ENCODE measurements around the gene CATSPER4. TPM values are rescaled to one million over a fixed set of nuclear protein-coding genes. Genes with fewer than 3 reads are reported as not detected.

Gene CATSPER4
- total RNA-seq, 6 donors from 2014 or later, result not detected

DNA sequence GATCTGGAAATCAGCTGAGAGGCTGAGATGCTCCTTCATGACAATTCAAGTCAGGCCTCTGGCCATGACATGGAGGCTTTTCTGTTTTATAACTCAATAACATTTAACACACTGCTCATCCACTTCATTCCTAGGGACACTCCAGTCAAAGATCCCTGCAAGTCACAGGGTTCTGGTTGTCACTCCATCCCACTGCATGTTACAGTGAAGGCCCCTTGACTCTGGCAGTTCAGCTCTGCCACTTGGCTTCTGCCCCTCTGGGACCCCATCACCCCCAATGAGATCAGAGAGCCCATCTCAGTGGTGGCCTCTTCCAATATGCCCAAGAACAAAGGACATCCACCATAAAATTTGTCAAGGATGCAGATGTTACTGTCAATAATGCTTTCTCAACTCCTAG lies 41.5 kb upstream of the CATSPER4 start:
- H3K27me3 ChIP-seq, result no peaks in the 10 kb centered on the region
- H3K9me3 ChIP-seq, result no peaks in the 10 kb centered on the region
- no peak for TF ChIP-seq POLR2AphosphoS5 (IDR thresholded peaks at IDR 0.05)
- TF ChIP-seq POLR2A (IDR thresholded peaks at IDR 0.05), result no peak
- no peaks in the 10 kb centered on the region for H3K36me3 ChIP-seq
- H3K27ac ChIP-seq, result no peak overlapping the region
- H3K4me3 ChIP-seq, result no peak overlapping the region
- DNase-seq, result no peak
- H3K4me1 ChIP-seq, result peaks cover 0 to 6% (median 2%) of the 10 kb centered on the region in 4 donors
- no peak for ATAC-seq (ENCODE audit: low FRiP score in 2 of 2)

DNA sequence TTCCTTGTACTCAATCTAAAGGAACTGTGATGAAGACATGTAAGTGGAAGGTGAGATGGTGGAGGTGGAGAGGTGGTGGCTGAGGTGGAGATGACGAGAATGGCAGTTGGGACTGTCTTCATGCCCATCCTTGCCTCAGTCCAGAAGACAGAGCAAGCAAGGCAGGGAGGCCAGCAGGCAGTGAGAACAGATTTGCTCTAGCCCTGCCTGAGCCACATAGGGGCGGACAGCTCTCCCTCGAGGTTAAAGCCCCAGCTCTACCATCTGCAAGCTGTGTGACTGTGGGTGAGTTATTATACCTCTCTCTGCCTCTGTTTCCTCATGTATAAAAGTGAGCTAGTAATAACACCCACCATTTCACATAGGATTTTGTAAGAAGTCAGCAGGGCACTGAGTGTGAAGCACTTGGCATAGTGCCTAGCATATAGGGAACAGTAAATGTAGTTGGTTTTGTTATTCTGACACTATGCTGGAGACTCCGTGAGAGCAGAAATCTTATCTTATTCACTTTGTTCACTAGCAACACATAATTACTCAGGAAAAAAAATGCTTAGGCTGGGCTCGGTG lies 36.4 kb upstream of the CATSPER4 start:
- Histone ChIP-seq H3K4me1 (peaks cover 13 to 20% (median 17%) of the 10 kb centered on the region in 4 donors), H3K4me3 (no peak overlapping the region), H3K27ac (peak overlapping the region in 2 of 4 donors; percentile 65 to 83), H3K36me3 (no peaks in the 10 kb centered on the region), H3K9me3 (no peaks in the 10 kb centered on the region), H3K27me3 (no peaks in the 10 kb centered on the region)
- no peak for TF ChIP-seq EP300 (IDR thresholded peaks at IDR 0.05)
- no peak for TF ChIP-seq POLR2AphosphoS5 (IDR thresholded peaks at IDR 0.05)
- TF ChIP-seq POLR2A (IDR thresholded peaks at IDR 0.05), result no peak
- TF ChIP-seq, protein P1, sequence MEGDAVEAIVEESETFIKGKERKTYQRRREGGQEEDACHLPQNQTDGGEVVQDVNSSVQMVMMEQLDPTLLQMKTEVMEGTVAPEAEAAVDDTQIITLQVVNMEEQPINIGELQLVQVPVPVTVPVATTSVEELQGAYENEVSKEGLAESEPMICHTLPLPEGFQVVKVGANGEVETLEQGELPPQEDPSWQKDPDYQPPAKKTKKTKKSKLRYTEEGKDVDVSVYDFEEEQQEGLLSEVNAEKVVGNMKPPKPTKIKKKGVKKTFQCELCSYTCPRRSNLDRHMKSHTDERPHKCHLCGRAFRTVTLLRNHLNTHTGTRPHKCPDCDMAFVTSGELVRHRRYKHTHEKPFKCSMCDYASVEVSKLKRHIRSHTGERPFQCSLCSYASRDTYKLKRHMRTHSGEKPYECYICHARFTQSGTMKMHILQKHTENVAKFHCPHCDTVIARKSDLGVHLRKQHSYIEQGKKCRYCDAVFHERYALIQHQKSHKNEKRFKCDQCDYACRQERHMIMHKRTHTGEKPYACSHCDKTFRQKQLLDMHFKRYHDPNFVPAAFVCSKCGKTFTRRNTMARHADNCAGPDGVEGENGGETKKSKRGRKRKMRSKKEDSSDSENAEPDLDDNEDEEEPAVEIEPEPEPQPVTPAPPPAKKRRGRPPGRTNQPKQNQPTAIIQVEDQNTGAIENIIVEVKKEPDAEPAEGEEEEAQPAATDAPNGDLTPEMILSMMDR (IDR thresholded peaks at IDR 0.05), result no peak
- ATAC-seq (ENCODE audit: low FRiP score in 2 of 2) (no peak), DNase-seq (no peak)
- 66 to 72% methylated on average over 4 to 5 of the region's 5 CpGs for WGBS, 2 donors

DNA sequence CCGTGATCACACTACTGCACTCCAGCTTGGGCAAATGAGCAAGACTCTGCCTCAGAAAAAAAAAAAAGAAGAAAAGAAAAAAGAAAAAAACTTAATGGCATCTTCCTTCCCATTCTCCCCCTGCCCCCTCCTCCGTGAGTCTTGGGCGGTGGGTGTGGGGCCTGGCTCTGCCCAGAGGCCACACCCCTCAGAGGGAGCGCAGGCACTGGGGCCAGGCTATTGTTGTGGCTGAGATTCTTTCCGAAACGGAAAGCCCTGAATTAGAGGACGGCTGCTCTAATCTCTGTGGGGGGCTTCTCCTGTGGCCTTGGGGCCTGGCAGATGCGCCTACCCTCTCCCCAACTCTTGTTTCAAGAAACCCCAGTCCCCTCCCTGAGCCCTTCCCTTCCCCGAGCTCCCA lies 35.7 kb upstream of the CATSPER4 start:
- ATAC-seq (ENCODE audit: low FRiP score in 2 of 2), result no peak
- no peaks in the 10 kb centered on the region for H3K9me3 ChIP-seq

DNA sequence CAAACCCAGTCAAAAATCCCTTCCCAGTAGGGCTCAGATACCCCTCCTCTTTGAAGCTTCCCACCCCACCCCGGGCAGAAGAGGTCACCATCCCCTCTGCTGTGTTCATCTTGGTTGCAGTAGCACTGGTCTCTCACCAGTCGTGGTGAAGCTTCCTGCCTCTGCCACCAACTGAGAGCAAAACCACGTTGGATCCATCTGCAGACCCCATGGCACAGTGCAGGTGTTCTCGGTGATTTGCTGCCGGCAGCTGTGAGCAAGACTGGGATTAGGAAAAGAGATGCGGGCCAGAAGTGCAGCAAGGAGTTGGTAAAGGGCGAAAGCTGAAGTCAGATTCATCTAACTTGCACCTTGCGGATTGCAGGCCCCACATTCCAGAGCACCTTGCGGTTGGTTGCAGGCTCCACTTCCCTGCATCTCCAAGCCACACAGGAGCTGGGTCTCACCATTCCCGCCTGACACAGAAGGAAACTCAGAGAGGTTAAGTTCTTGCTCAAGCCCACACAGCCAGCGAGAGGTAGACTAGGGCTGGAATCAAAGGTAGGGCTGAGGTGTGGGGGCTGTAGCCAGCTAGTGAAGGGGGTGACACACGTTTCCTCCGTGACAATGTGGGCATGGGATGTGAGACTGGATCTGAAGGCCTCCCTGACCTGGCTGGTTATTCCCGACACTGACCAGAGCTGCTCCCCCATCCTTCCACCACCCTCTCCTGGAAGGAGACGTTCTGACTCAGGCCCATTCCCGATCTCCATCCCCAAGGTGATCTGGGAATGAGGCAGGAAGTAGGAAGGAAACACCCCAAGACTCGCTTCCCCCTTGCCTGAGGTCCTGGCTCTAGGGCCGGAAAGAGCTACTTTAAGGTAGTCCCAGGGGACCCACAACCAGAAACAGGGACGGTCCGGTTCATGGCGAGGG lies 34.8 kb upstream of the CATSPER4 start:
- Histone ChIP-seq H3K4me1 (peaks cover 14 to 20% (median 17%) of the 10 kb centered on the region in 4 donors), H3K36me3 (no peaks in the 10 kb centered on the region), H3K27me3 (no peaks in the 10 kb centered on the region), H3K4me3 (peak overlapping the region in 3 of 4 donors; percentile 12 to 33 (median 13)), H3K9me3 (no peaks in the 10 kb centered on the region), H3K27ac (peak overlapping the region; percentile 48 to 83 (median 78))
- TF ChIP-seq POLR2AphosphoS5 (IDR thresholded peaks at IDR 0.05) (peak; percentile 26 to 89), EP300 (IDR thresholded peaks at IDR 0.05) (peak in 2 of 4 donors; percentile 62 to 89)
- TF ChIP-seq, protein P1 (IDR thresholded peaks at IDR 0.05), result no peak
- 62 to 65% methylated on average over 17 to 21 of the region's 21 CpGs for WGBS, 2 donors
- ATAC-seq (ENCODE audit: low FRiP score in 2 of 2), result peak in 1 of 2 donors; percentile 8
- DNase-seq, result no peak

More for the DNA sequence above, 35.7 kb upstream of the CATSPER4 start:
- TF ChIP-seq, protein P1 (IDR thresholded peaks at IDR 0.05), result no peak
- TF ChIP-seq EP300 (IDR thresholded peaks at IDR 0.05), result no peak
- TF ChIP-seq POLR2A (IDR thresholded peaks at IDR 0.05), result no peak
- TF ChIP-seq POLR2AphosphoS5 (IDR thresholded peaks at IDR 0.05), result no peak
- peak overlapping the region; percentile 46 to 83 (median 56) for H3K27ac ChIP-seq
- DNase-seq, result no peak
- H3K36me3 ChIP-seq, result no peaks in the 10 kb centered on the region
- peaks cover 13 to 20% (median 17%) of the 10 kb centered on the region in 4 donors for H3K4me1 ChIP-seq
- no peak overlapping the region for H3K4me3 ChIP-seq
- no peaks in the 10 kb centered on the region for H3K27me3 ChIP-seq
- 60 to 61% methylated on average over 9 of the region's 9 CpGs for WGBS, 2 donors

DNA sequence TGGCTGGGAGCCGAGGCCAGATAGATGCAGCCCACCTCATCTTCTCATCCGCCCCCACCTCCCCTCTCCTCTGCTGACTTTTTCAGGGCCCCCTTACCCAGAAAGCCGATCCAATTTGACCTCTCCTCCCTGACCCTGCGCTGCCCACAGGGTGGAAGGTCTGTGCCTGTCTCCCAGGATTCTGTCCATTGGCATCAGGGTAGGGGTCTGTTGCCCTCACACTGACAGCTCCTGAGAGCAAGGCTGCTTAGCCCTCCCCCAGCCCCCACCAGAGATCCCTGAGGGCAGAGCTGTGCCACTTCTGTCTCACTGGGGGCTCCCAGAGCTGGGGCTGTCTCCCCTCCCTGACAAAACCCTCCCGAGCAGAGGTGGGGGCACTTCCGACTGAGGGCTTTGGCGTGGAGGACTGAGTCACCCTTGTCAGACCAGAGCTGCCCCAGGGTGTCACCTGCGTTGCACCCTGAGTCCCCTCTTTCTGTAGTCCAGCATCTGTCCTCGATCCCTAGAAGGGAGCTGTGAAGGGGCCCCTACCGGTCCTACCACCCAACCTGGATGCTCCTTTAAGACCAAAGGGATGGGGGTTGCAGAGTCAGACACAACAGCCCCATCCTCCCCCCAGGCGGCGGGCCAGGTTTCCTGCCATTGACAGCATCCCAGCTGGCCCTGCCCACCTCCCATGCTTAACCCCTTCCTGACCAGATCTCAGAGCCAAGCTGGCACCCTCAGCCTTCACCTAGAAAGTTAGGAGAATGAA lies 33.9 kb upstream of the CATSPER4 start:
- DNase-seq, result peak in 1 of 2 donors; percentile 35
- peak overlapping the region; percentile 46 to 83 (median 78) for H3K27ac ChIP-seq

More for the DNA sequence above, 33.9 kb upstream of the CATSPER4 start:
- ATAC-seq (ENCODE audit: low FRiP score in 2 of 2), result no peak
- TF ChIP-seq POLR2A (IDR thresholded peaks at IDR 0.05), result no peak
- peak; percentile 9 to 41 for TF ChIP-seq POLR2AphosphoS5 (IDR thresholded peaks at IDR 0.05)
- no peak for TF ChIP-seq EP300 (IDR thresholded peaks at IDR 0.05)
- TF ChIP-seq, protein P1 (IDR thresholded peaks at IDR 0.05), result no peak
- Histone ChIP-seq H3K9me3 (no peaks in the 10 kb centered on the region), H3K4me1 (peaks cover 23 to 25% (median 24%) of the 10 kb centered on the region in 4 donors), H3K36me3 (no peaks in the 10 kb centered on the region), H3K4me3 (peak overlapping the region in 3 of 4 donors; percentile 12 to 33 (median 13)), H3K27me3 (peaks cover 0 to 3% (median 0%) of the 10 kb centered on the region in 4 donors)
- WGBS, 2 donors, result 32 to 40% methylated on average over 6 to 12 of the region's 12 CpGs

Data from upper lobe of left lung (tissue), 6 donors.